Neural cell (in vitro differentiated cells): ENCODE data around the gene NOP16. TPM values are rescaled to one million over a fixed set of nuclear protein-coding genes. Genes with fewer than 3 reads are reported as not detected.

Experiments
- H2AFZ ChIP-seq: fragments of 200-600, 300-800 bp; sonication (generic), shearing (Covaris generic); 2 replicates; pipeline ENCODE4 v1.6.0; 2014; ENCODE audit warnings: low read depth, mild to moderate bottlenecking, antibody characterized with exemption, low read length, moderate library complexity
- H3F3A ChIP-seq: fragments of 200-600 bp; shearing (Covaris generic); 2 replicates; pipeline ENCODE4 v1.6.1; 2016; ENCODE audit warnings: mild to moderate bottlenecking, moderate library complexity, mixed read lengths, antibody characterized with exemption, low read length; ENCODE audit not compliant: insufficient read depth, poor library complexity, severe bottlenecking
- H3K27ac ChIP-seq: fragments of 200-600, 300-800 bp; sonication (generic), shearing (Covaris generic); 2 replicates; pipeline ENCODE4 v1.5.1; 2014; ENCODE audit warnings: mild to moderate bottlenecking, low read length, moderate library complexity
- H3K27me3 ChIP-seq: fragments of 300-800, 200-600 bp; sonication (generic), shearing (Covaris generic); 2 replicates; pipeline ENCODE4 v1.6.0; 2014; ENCODE audit warnings: mild to moderate bottlenecking, low read depth, low read length, moderate library complexity; ENCODE audit not compliant: insufficient read depth
- H3K36me3 ChIP-seq: fragments of 300-800, 200-600 bp; sonication (generic), shearing (Covaris generic); 2 replicates; pipeline ENCODE4 v1.5.1; 2014; ENCODE audit warnings: mild to moderate bottlenecking, antibody characterized with exemption, low read length, moderate library complexity; ENCODE audit not compliant: insufficient read depth
- H3K4me2 ChIP-seq: fragments of 300-800, 200-600 bp; sonication (generic), shearing (Covaris generic); 2 replicates; pipeline ENCODE4 v1.6.0; 2014; ENCODE audit warnings: mild to moderate bottlenecking, low read length
- H3K4me3 ChIP-seq: fragments of 300-800, 200-600 bp; sonication (generic), shearing (Covaris generic); 2 replicates; pipeline ENCODE4 v1.5.1; 2014; ENCODE audit warnings: mild to moderate bottlenecking, low read length, moderate library complexity
- H3K79me2 ChIP-seq: fragments of 200-600 bp; shearing (Covaris generic); replicated peaks from 2 replicates; pipeline ENCODE4 v1.6.0; 2014; ENCODE audit warnings: mild to moderate bottlenecking, low read length, moderate library complexity; ENCODE audit not compliant: insufficient read depth
- H3K9ac ChIP-seq: fragments of 300-800, 200-600 bp; sonication (generic), shearing (Covaris generic); 2 replicates; pipeline ENCODE4 v1.6.1; 2016; ENCODE audit warnings: mild to moderate bottlenecking, low read length, mixed read lengths
- H3K9me2 ChIP-seq: fragments of 200-600 bp; shearing (Covaris generic); 2 replicates; pipeline ENCODE4 v1.6.1; 2016; ENCODE audit warnings: mild to moderate bottlenecking, low read length, mixed read lengths; ENCODE audit not compliant: insufficient read depth
- H3K9me3 ChIP-seq: fragments of 200-600, 300-800 bp; sonication (generic), shearing (Covaris generic); 2 replicates; pipeline ENCODE4 v1.6.1; 2016; ENCODE audit warnings: mild to moderate bottlenecking, mixed run types, low read length, moderate library complexity, mixed read lengths
- H4K20me1 ChIP-seq: fragments of 200-600 bp; shearing (Covaris generic); 2 replicates; pipeline ENCODE4 v1.6.1; 2016; ENCODE audit warnings: mild to moderate bottlenecking, mixed run types; ENCODE audit not compliant: insufficient read depth
- EP300 ChIP-seq: fragments of 450-650 bp; conservative IDR thresholded peaks from 2 replicates; pipeline ENCODE4 v1.6.1; 2014; ENCODE audit warnings: antibody characterized with exemption, mild to moderate bottlenecking, moderate library complexity; ENCODE audit not compliant: poor library complexity, severe bottlenecking
- EZH2 ChIP-seq: fragments of 200-600, 300-800 bp; shearing (Covaris generic), sonication (generic); IDR thresholded peaks from 2 replicates; pipeline ENCODE4 v1.6.1; 2014; ENCODE audit warnings: antibody characterized with exemption, low read length, borderline replicate concordance, mild to moderate bottlenecking; ENCODE audit not compliant: insufficient read depth, poor library complexity, severe bottlenecking
- MXI1 ChIP-seq: fragments of 450-650 bp; conservative IDR thresholded peaks from 2 replicates; pipeline ENCODE4 v1.6.1; 2014; ENCODE audit warnings: antibody characterized with exemption, mild to moderate bottlenecking; ENCODE audit not compliant: poor library complexity, severe bottlenecking
- POLR2AphosphoS5 ChIP-seq: IDR thresholded peaks from 2 replicates; pipeline ENCODE4 v1.6.1; 2012
- RAD21 ChIP-seq: fragments of 450-650 bp; conservative IDR thresholded peaks from 2 replicates; pipeline ENCODE4 v1.6.1; 2014; ENCODE audit warnings: antibody characterized with exemption, mild to moderate bottlenecking, moderate library complexity
- SMC3 ChIP-seq: fragments of 450-650 bp; conservative IDR thresholded peaks from 2 replicates; pipeline ENCODE4 v1.6.1; 2014; ENCODE audit warnings: antibody characterized with exemption, mild to moderate bottlenecking, moderate library complexity; ENCODE audit not compliant: poor library complexity
- TAF1 ChIP-seq: IDR thresholded peaks from 2 replicates; pipeline ENCODE4 v1.6.1; 2012; ENCODE audit warnings: low read depth
- polyA plus RNA-seq: library from polyadenylated mRNA; depleted of rRNA; stranded (reverse); fragments of >200 nt; gene quantifications from 2 replicates; pipeline ENCODE4 v1.2.3, GENCODE V29; 2014
- TF ChIP-seq, protein P1 (sequence below): fragments of 450-650 bp; IDR thresholded peaks from 2 replicates; pipeline ENCODE4 v1.5.1; 2014; ENCODE audit warnings: antibody characterized with exemption, mild to moderate bottlenecking, moderate library complexity; ENCODE audit not compliant: poor library complexity, severe bottlenecking
- TF ChIP-seq, protein P2 (sequence below): IDR thresholded peaks from 2 replicates; pipeline ENCODE4 v1.6.1; 2012; ENCODE audit warnings: borderline replicate concordance

Gene NOP16
- polyA plus RNA-seq, 1 donor from 2014 or later, result 23.9 TPM

DNA sequence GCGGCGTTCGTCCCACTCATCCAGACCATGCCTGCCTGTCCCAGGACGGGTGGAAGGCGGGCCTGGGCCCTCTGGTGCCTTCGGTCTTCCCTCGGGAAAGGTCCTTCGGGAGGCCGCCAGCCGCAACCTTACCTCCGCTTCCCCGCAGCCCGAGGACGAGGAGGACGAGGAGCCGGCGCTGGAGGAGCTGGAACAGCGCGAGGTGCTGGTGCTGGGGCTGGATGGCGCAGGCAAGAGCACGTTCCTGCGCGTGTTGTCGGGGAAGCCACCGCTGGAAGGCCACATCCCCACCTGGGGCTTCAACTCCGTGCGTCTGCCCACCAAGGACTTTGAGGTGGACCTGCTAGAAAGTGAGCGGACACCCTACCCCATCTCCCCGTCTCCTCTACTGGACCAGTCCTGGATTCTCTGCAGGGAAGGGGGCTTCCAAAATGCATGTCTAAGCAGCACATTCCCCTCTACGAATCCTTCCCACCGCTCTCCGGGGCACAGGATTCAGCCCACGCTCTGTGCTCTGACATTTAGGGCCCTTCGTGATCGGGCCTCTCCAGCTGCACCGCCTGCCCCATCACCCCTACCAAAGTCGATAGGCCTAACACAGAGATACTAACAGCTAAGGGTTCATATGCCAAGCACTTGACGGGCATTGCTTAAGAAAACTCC, 22.0 kb downstream of the NOP16 start:
- Histone ChIP-seq H3K4me3 (peak overlapping the region; percentile 97), H3K27me3 (no peaks in the 10 kb centered on the region), H3K9ac (peak overlapping the region; percentile 87), H3K27ac (no peak overlapping the region), H3F3A (no peaks in the 10 kb centered on the region), H4K20me1 (no peaks in the 10 kb centered on the region), H3K9me3 (no peaks in the 10 kb centered on the region), H2AFZ (peak overlapping the region; percentile 69), H3K79me2 (no peaks in the 10 kb centered on the region), H3K36me3 (no peaks in the 10 kb centered on the region), H3K4me2 (peak overlapping the region; percentile 65), H3K9me2 (no peaks in the 10 kb centered on the region)
- TF ChIP-seq RAD21 (no peak), POLR2AphosphoS5 (no peak), SMC3 (no peak), MXI1 (no peak)
- TF ChIP-seq, protein P1, sequence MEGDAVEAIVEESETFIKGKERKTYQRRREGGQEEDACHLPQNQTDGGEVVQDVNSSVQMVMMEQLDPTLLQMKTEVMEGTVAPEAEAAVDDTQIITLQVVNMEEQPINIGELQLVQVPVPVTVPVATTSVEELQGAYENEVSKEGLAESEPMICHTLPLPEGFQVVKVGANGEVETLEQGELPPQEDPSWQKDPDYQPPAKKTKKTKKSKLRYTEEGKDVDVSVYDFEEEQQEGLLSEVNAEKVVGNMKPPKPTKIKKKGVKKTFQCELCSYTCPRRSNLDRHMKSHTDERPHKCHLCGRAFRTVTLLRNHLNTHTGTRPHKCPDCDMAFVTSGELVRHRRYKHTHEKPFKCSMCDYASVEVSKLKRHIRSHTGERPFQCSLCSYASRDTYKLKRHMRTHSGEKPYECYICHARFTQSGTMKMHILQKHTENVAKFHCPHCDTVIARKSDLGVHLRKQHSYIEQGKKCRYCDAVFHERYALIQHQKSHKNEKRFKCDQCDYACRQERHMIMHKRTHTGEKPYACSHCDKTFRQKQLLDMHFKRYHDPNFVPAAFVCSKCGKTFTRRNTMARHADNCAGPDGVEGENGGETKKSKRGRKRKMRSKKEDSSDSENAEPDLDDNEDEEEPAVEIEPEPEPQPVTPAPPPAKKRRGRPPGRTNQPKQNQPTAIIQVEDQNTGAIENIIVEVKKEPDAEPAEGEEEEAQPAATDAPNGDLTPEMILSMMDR, result no peak

DNA sequence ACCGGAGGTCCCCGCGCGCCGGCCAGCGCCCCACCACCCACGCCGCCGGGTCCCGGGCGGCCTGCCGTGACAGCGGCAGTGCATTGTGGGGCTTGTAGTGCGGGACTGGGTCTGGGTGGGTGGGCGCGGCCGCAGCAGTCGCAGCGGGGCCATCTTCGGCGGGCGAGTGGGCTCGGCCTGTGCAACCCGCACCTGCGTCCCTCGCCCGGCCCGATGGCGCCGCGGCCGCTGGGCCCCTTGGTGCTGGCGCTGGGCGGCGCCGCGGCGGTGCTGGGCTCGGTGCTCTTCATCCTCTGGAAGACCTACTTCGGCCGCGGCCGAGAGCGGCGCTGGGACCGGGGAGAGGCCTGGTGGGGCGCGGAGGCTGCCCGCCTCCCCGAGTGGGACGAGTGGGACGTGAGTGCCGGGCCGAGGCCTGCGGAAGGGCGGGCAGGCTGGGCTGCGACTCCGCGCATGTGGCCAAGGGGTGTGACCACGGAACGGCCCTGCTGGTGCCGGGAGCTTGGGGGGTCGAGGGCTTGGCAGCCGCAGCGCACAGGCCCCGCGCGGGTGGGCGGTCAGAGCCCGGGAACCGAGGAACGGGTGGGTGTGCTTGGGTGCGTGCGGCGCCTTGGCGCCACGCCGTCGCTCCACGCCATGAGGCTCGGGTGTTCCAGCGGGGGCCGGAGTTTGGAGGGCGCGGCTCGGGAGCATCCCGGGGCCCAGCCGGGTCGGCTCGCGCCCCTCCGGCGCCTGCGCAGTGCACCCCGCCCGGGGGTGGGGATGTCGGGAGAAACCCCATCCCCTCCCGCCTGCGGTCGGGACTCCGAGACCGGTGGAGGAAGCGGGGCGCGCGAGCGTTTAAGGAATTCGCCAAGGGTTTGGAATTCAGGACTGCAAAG, 22.8 kb downstream of the NOP16 start, which contains the start of gene ARL10:
TSS of gene ARL10 (plus strand) at position 137 of the 881 bp plus-strand sequence. CDS start at position 214, 77 bp downstream.
- Histone ChIP-seq H3K27me3 (no peaks in the 10 kb centered on the region), H3F3A (no peaks in the 10 kb centered on the region), H3K4me2 (peak within 1 kb of the TSS; percentile 65), H3K4me3 (peak within 1 kb of the TSS; percentile 97), H4K20me1 (no peaks in the 10 kb centered on the region), H3K9me2 (no peaks in the 10 kb centered on the region), H3K27ac (peak within 1 kb of the TSS; percentile 8), H2AFZ (peak within 1 kb of the TSS; percentile 69), H3K9ac (peak within 1 kb of the TSS; percentile 87), H3K36me3 (no peaks in the 10 kb centered on the region), H3K79me2 (peaks cover 7% of the 10 kb centered on the region), H3K9me3 (no peaks in the 10 kb centered on the region)
- TF ChIP-seq SMC3 (no peak), MXI1 (peak; percentile 67), EP300 (no peak), TAF1 (no peak), RAD21 (no peak), POLR2AphosphoS5 (peak; percentile 77), EZH2 (no peak)
- TF ChIP-seq, protein P1, result no peak
- TF ChIP-seq, protein P2, sequence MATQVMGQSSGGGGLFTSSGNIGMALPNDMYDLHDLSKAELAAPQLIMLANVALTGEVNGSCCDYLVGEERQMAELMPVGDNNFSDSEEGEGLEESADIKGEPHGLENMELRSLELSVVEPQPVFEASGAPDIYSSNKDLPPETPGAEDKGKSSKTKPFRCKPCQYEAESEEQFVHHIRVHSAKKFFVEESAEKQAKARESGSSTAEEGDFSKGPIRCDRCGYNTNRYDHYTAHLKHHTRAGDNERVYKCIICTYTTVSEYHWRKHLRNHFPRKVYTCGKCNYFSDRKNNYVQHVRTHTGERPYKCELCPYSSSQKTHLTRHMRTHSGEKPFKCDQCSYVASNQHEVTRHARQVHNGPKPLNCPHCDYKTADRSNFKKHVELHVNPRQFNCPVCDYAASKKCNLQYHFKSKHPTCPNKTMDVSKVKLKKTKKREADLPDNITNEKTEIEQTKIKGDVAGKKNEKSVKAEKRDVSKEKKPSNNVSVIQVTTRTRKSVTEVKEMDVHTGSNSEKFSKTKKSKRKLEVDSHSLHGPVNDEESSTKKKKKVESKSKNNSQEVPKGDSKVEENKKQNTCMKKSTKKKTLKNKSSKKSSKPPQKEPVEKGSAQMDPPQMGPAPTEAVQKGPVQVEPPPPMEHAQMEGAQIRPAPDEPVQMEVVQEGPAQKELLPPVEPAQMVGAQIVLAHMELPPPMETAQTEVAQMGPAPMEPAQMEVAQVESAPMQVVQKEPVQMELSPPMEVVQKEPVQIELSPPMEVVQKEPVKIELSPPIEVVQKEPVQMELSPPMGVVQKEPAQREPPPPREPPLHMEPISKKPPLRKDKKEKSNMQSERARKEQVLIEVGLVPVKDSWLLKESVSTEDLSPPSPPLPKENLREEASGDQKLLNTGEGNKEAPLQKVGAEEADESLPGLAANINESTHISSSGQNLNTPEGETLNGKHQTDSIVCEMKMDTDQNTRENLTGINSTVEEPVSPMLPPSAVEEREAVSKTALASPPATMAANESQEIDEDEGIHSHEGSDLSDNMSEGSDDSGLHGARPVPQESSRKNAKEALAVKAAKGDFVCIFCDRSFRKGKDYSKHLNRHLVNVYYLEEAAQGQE, result no peak
